SK-N-SH treated with all-trans-retinoic acid at 6 μM for 48 hours (cell line): ENCODE measurements around the gene MED8.

ENCODE experiments used
- ATAC-seq: fragments of 200-7000 bp; cut with Tn5 transposase; 3 replicates; pipeline ENCODE4 v1.9.1; 2020; ENCODE audit warnings: mild to moderate bottlenecking, moderate library complexity
- ARNTL ChIP-seq: fragments of 450-650 bp; formaldehyde crosslinking; IDR thresholded peaks from 2 replicates; pipeline ENCODE4 v1.5.0; 2020; ENCODE audit warnings: low read depth, mild to moderate bottlenecking, moderate library complexity, borderline replicate concordance
- CSDC2 ChIP-seq: fragments of 250-450 bp; sonication (Bioruptor Pico); IDR thresholded peaks from 2 replicates; pipeline ENCODE4 v1.5.0; 2020; ENCODE audit warnings: mild to moderate bottlenecking, moderate library complexity
- GLIS3 ChIP-seq: fragments of 250-450 bp; sonication (Bioruptor Pico); IDR thresholded peaks from 2 replicates; pipeline ENCODE4 v1.5.0; 2020; ENCODE audit warnings: mild to moderate bottlenecking, moderate library complexity
- ISL1 ChIP-seq: fragments of 250-450 bp; sonication (Bioruptor Pico); IDR thresholded peaks from 2 replicates; pipeline ENCODE4 v2.1.2; 2022; ENCODE audit warnings: mild to moderate bottlenecking, moderate library complexity
- OSR1 ChIP-seq: fragments of 250-450 bp; sonication (Bioruptor Pico); IDR thresholded peaks from 2 replicates; pipeline ENCODE4 v1.8.0; 2022; ENCODE audit warnings: moderate library complexity, mild to moderate bottlenecking, inconsistent platforms
- POU6F1 ChIP-seq: fragments of 250-450 bp; sonication (Bioruptor Pico); IDR thresholded peaks from 2 replicates; pipeline ENCODE4 v1.8.0; 2021; ENCODE audit warnings: low read depth, mild to moderate bottlenecking, moderate library complexity, borderline replicate concordance
- SNAI2 ChIP-seq: fragments of 250-450 bp; sonication (Bioruptor Pico); IDR thresholded peaks from 2 replicates; pipeline ENCODE4 v1.5.0; 2020; ENCODE audit warnings: mild to moderate bottlenecking, moderate library complexity
- TOX ChIP-seq: fragments of 250-450 bp; sonication (Bioruptor Pico); IDR thresholded peaks from 2 replicates; pipeline ENCODE4 v1.8.0; 2021; ENCODE audit warnings: mild to moderate bottlenecking, moderate library complexity, borderline replicate concordance
- ZC3H10 ChIP-seq: fragments of 250-450 bp; sonication (Bioruptor Pico); IDR thresholded peaks from 2 replicates; pipeline ENCODE4 v1.5.1; 2021; ENCODE audit warnings: mild to moderate bottlenecking, moderate library complexity
- ZFP30 ChIP-seq: fragments of 450-650 bp; formaldehyde crosslinking; IDR thresholded peaks from 2 replicates; pipeline ENCODE4 v1.5.0; 2022; ENCODE audit warnings: mild to moderate bottlenecking, moderate library complexity
- ZNF565 ChIP-seq: fragments of 450-650 bp; formaldehyde crosslinking; conservative IDR thresholded peaks from 2 replicates; pipeline ENCODE4 v1.5.0; 2020; ENCODE audit warnings: low read depth, mild to moderate bottlenecking, moderate library complexity
- ZNF70 ChIP-seq: fragments of 450-650 bp; formaldehyde crosslinking; IDR thresholded peaks from 2 replicates; pipeline ENCODE4 v1.5.0; 2020; ENCODE audit warnings: mild to moderate bottlenecking, moderate library complexity
- TF ChIP-seq, protein P1 (sequence below): fragments of 250-450 bp; sonication (Bioruptor Pico); IDR thresholded peaks from 2 replicates; pipeline ENCODE4 v1.8.0; 2020; ENCODE audit warnings: mild to moderate bottlenecking, moderate library complexity, borderline replicate concordance

Gene MED8

GRCh38 chr1:43337588-43337987 lies 52.0 kb downstream of the MED8 start, which contains the start of gene MPL:
TSS of gene MPL (plus strand) at chr1:43337818. CDS start at chr1:43337849, 31 bp downstream.
- no peak for TF ChIP-seq ARNTL
- no peak for TF ChIP-seq GLIS3 (CRISPR knock-in tag)
- no peak for TF ChIP-seq CSDC2 (CRISPR knock-in tag)
- TF ChIP-seq ZNF70 (CRISPR knock-in tag): no peak
- TF ChIP-seq POU6F1 (CRISPR knock-in tag): no peak
- no peak for TF ChIP-seq ISL1
- TF ChIP-seq, protein P1, sequence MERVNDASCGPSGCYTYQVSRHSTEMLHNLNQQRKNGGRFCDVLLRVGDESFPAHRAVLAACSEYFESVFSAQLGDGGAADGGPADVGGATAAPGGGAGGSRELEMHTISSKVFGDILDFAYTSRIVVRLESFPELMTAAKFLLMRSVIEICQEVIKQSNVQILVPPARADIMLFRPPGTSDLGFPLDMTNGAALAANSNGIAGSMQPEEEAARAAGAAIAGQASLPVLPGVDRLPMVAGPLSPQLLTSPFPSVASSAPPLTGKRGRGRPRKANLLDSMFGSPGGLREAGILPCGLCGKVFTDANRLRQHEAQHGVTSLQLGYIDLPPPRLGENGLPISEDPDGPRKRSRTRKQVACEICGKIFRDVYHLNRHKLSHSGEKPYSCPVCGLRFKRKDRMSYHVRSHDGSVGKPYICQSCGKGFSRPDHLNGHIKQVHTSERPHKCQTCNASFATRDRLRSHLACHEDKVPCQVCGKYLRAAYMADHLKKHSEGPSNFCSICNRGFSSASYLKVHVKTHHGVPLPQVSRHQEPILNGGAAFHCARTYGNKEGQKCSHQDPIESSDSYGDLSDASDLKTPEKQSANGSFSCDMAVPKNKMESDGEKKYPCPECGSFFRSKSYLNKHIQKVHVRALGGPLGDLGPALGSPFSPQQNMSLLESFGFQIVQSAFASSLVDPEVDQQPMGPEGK: no peak
- no peak for ATAC-seq

GRCh38 chr1:43334453-43335205 lies 55.0 kb downstream of the MED8 start:
- ATAC-seq: no peak
- TF ChIP-seq ZNF70 (CRISPR knock-in tag): no peak
- no peak for TF ChIP-seq CSDC2 (CRISPR knock-in tag)
- TF ChIP-seq ZC3H10: no peak
- no peak for TF ChIP-seq SNAI2
- no peak for TF ChIP-seq OSR1 (CRISPR knock-in tag)
- TF ChIP-seq ZNF565 (CRISPR knock-in tag): no peak
- TF ChIP-seq ZFP30 (CRISPR knock-in tag): no peak
- TF ChIP-seq TOX (CRISPR knock-in tag): no peak
- no peak for TF ChIP-seq POU6F1 (CRISPR knock-in tag)
- TF ChIP-seq, all 23 proteins: peak for 0
